Keratinocyte (primary cell): Measurements from ENCODE around the gene NR2C2AP.

Experiments used
- EZH2 ChIP-seq: IDR thresholded peaks from one replicate; pipeline ENCODE4 v1.6.1; 2012; ENCODE audit warnings: inconsistent platforms, mild to moderate bottlenecking, low read length, moderate library complexity
- TF ChIP-seq, protein P1 (sequence below), 3 experiments: IDR thresholded peaks in 1 of 3; conservative IDR thresholded peaks in 1 of 3; optimal IDR thresholded peaks in 1 of 3; 2 replicates in 2 of 3; 3 replicates in 1 of 3; pipeline versions ENCODE3 to v1.5.1; 2011; ENCODE audit warnings: low read length in 3 of 3, mild to moderate bottlenecking in 3 of 3, moderate library complexity in 2 of 3, control low read depth in 1 of 3, inconsistent platforms in 1 of 3; ENCODE audit not compliant: insufficient read depth in 2 of 3; ENCODE audit errors: extremely low read depth in 1 of 3

DNA sequence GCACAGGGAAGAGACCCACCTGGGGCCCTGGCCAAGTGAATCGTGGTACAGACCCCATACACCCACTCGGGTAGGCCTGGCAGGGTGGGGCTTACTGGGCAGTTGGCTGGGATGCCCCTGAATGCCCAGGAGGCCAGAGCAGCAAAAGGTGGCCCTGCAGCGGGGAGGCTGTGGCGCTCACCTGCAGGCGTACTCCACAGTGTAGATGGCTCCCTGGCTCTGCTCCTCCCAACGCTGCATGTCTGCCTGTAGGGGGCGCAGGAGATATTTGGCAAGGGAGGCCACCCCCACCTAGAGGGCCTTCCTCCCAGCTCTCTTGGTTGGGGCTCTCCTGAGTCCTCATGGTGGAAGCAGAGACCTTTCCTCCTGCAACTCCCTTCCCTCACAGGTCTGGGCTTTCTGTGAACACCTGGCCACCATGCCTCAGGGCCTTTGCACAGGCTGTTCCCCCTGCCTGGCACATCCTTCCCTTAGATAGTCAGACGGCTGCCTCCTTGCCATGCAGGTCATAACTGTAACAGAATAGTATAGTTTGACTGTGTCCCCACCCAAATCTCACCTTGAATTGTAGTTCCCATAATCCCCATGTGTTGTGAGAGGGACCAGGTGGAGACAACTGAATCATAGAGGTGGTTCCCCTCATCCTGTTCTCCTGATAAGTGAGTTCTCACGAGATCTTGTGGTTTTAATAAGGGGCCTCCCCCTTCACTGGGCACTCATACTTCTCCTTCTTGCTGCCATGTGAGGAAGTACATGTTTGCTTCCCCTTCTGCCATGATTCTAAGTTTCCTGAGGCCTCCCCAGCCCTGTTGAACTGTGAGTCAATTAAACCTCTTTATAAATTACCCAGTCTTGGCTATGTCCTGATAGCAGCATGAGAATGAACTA is 17.1 kb downstream of the NR2C2AP start:
- TF ChIP-seq, protein P1, sequence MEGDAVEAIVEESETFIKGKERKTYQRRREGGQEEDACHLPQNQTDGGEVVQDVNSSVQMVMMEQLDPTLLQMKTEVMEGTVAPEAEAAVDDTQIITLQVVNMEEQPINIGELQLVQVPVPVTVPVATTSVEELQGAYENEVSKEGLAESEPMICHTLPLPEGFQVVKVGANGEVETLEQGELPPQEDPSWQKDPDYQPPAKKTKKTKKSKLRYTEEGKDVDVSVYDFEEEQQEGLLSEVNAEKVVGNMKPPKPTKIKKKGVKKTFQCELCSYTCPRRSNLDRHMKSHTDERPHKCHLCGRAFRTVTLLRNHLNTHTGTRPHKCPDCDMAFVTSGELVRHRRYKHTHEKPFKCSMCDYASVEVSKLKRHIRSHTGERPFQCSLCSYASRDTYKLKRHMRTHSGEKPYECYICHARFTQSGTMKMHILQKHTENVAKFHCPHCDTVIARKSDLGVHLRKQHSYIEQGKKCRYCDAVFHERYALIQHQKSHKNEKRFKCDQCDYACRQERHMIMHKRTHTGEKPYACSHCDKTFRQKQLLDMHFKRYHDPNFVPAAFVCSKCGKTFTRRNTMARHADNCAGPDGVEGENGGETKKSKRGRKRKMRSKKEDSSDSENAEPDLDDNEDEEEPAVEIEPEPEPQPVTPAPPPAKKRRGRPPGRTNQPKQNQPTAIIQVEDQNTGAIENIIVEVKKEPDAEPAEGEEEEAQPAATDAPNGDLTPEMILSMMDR (optimal IDR thresholded peaks at IDR 0.05 in 1 of 3, IDR thresholded peaks at IDR 0.05 in 1 of 3, conservative IDR thresholded peaks at IDR 0.05 in 1 of 3; ENCODE audit: extremely low read depth in 1 of 3, insufficient read depth in 2 of 3, low read length in 3 of 3) = peak; percentile 66 to 85 (median 77)
- no peak for TF ChIP-seq EZH2
